HepG2 (cell line): ENCODE measurements around the gene FASLG. TPM values are rescaled to one million over a fixed set of nuclear protein-coding genes. Genes with fewer than 3 reads are reported as not detected.
"Not testable (repeated sequence)": the region's sequence is repeated elsewhere in the genome, so short reads cannot be mapped to it uniquely, and the experiment has no call there.

ENCODE experiments used
- ATAC-seq: fragments of 200-7000 bp; cut with Tn5 transposase; 3 replicates; pipeline ENCODE4 v1.9.1; 2020; ENCODE audit warnings: mild to moderate bottlenecking, moderate library complexity
- BruUV-seq: library from RNA; stranded (reverse); fragments of 400-500 nt; replicated peaks from 2 replicates; lab custom pipeline; 2021; lab: Mats Ljungman, UMichigan
- CTCF ChIA-PET: fragments of 300-600 bp; formaldehyde crosslinking; extraction: SDS; loops from one replicate; lab custom pipeline; 2021; ENCODE audit warnings: low total read pairs, inconsistent platforms, low intra/inter-chr PET ratio; lab: Yijun Ruan, JAX
- POLR2A ChIA-PET: fragments of 350-600 bp; sonication (Branson Sonifier 250); formaldehyde crosslinking; loops from one replicate; lab custom pipeline; 2020; ENCODE audit warnings: antibody characterized with exemption, inconsistent platforms; lab: Yijun Ruan, JAX
- DNase-seq: peaks from one replicate; pipeline ENCODE4 v3.0.0-alpha.2; 2015; ENCODE audit warnings: low spot score
- FAIRE-seq: peaks from 3 replicates; lab custom pipeline; 2011; peaks lifted over from hg19 to GRCh38; lab: Jason Lieb, UNC
- H2AFZ ChIP-seq: one replicate; pipeline ENCODE4 v1.6.1; 2011; ENCODE audit warnings: low read length, inconsistent platforms
- H3K27ac ChIP-seq: fragments of 300-600 bp; 3 replicates; pipeline ENCODE4 v1.8.0; 2011; ENCODE audit warnings: mixed run types, mild to moderate bottlenecking, mixed read lengths, low read length, inconsistent platforms; ENCODE audit not compliant: insufficient read depth; ENCODE audit errors: extremely low read length
- H3K27me3 ChIP-seq, 2 experiments: fragments of 200-600 bp in 1 of 2; 2 replicates in 1 of 2; 3 replicates in 1 of 2; pipeline versions ENCODE4 v1.6.0 to v1.8.0; 2011; ENCODE audit warnings: low read length in 2 of 2, mild to moderate bottlenecking in 2 of 2, moderate library complexity in 2 of 2, inconsistent platforms in 1 of 2; ENCODE audit not compliant: insufficient read depth in 2 of 2, control insufficient read depth in 1 of 2
- H3K36me3 ChIP-seq, 2 experiments: fragments of 200-600 bp in 1 of 2; replicated peaks in 1 of 2; 2 replicates in 1 of 2; 3 replicates in 1 of 2; pipeline versions ENCODE4 v1.5.1 to v1.8.0; 2011; ENCODE audit warnings: low read length in 2 of 2, inconsistent platforms in 1 of 2; ENCODE audit not compliant: insufficient read depth in 2 of 2, control insufficient read depth in 1 of 2
- H3K4me1 ChIP-seq: 2 replicates; pipeline ENCODE4 v1.5.1; 2012; ENCODE audit warnings: low read length, inconsistent platforms; ENCODE audit not compliant: insufficient read depth
- H3K4me2 ChIP-seq: 2 replicates; pipeline ENCODE4 v1.6.0; 2011; ENCODE audit warnings: low read depth, low read length, inconsistent platforms
- H3K4me3 ChIP-seq, 3 experiments: fragments of 200-600 bp in 1 of 3; sonication (generic), shearing (Covaris generic) in 1 of 3; replicated peaks in 1 of 3; 2 replicates each; pipeline ENCODE4 v1.5.1; 2011 to 2016; ENCODE audit warnings: low read length in 3 of 3, inconsistent platforms in 2 of 3, low read depth in 2 of 3, mild to moderate bottlenecking in 2 of 3, control low read depth in 1 of 3, mixed read lengths in 1 of 3; ENCODE audit not compliant: insufficient read depth in 1 of 3
- H3K79me2 ChIP-seq: one replicate; pipeline ENCODE4 v1.6.1; 2011; ENCODE audit warnings: low read length, inconsistent platforms; ENCODE audit not compliant: insufficient read depth
- H3K9ac ChIP-seq: 2 replicates; pipeline ENCODE4 v1.6.0; 2011; ENCODE audit warnings: mild to moderate bottlenecking, low read depth, low read length, inconsistent platforms; ENCODE audit not compliant: insufficient read depth
- H3K9me3 ChIP-seq: 2 replicates; pipeline ENCODE4 v1.5.1; 2012; ENCODE audit warnings: mild to moderate bottlenecking, low read length
- H4K20me1 ChIP-seq: 2 replicates; pipeline ENCODE4 v1.6.0; 2011; ENCODE audit warnings: inconsistent platforms, mild to moderate bottlenecking, low read length, moderate library complexity; ENCODE audit not compliant: insufficient read depth
- SETDB1 ChIP-seq: sonication (generic); formaldehyde crosslinking; IDR thresholded peaks from 2 replicates; pipeline ENCODE4 v1.5.1; 2020; ENCODE audit warnings: missing genetic modification reagents, mild to moderate bottlenecking, borderline replicate concordance
- ZFP37 ChIP-seq: sonication (generic); formaldehyde crosslinking; IDR thresholded peaks from 2 replicates; pipeline ENCODE4 v1.4.0; 2020; ENCODE audit warnings: missing genetic modification reagents, borderline replicate concordance
- WGBS: methylation state at CpG from one replicate; pipeline ENCODE4 v1.1.6; 2017; ENCODE audit warnings: low lambda C conversion rate; 5-methylcytosine and 5-hydroxymethylcytosine counted together
- in situ Hi-C: cut with HindIII; loops from 2 replicates; pipeline ENCODE4 v1.10.0; 2017; ENCODE audit warnings: low pct_unique_long_range_greater_than_20kb; ENCODE audit not compliant: extremely low pct_ligation_motif_present
- intact Hi-C: fragments of 100-400 bp; cut with micrococcal nuclease; formaldehyde crosslinking; loops from one replicate; pipeline ENCODE4 v1.10.0; 2022; ENCODE audit not compliant: unreplicated experiment
- polyA plus RNA-seq, 8 experiments: library from polyadenylated mRNA; depleted of rRNA in 3 of 8; stranded (reverse) in 7 of 8; unstranded in 1 of 8; fragments of >200 nt; fragmentation: Illumina TruSeq in 4 of 8; extraction: Trizol in 4 of 8; gene quantifications; 2 replicates each; pipeline versions ENCODE4 v1.2.1 to v1.2.3, GENCODE V29; 2011 to 2016; ENCODE audit warnings: low read depth in 4 of 8, missing spikeins in 1 of 8, mixed read lengths in 1 of 8; ENCODE audit not compliant: insufficient read depth in 1 of 8
- total RNA-seq, 5 experiments: library from RNA; depleted of rRNA; stranded (reverse); fragments of >200 nt; fragmentation: Illumina TruSeq; extraction: Trizol; gene quantifications; 2 replicates each; pipeline ENCODE4 v1.2.3, GENCODE V29; 2016; ENCODE audit warnings: low read depth in 1 of 5
- TF ChIP-seq, protein P1 (sequence below): IDR thresholded peaks from 2 replicates; pipeline ENCODE4 v1.6.1; 2016; ENCODE audit warnings: low read depth, control low read depth
- TF ChIP-seq, protein P2 (sequence below): sonication (generic); formaldehyde crosslinking; IDR thresholded peaks from 2 replicates; pipeline ENCODE4 v1.4.0; 2020; ENCODE audit warnings: missing genetic modification reagents; ENCODE audit errors: not compliant biosample characterization

Gene FASLG
- total and polyA plus RNA-seq, 2 of the 13 experiments (the other 11 are each of a cell fraction or from before 2014, with no cell fraction given) = 0.08 TPM; not detected in 1

DNA sequence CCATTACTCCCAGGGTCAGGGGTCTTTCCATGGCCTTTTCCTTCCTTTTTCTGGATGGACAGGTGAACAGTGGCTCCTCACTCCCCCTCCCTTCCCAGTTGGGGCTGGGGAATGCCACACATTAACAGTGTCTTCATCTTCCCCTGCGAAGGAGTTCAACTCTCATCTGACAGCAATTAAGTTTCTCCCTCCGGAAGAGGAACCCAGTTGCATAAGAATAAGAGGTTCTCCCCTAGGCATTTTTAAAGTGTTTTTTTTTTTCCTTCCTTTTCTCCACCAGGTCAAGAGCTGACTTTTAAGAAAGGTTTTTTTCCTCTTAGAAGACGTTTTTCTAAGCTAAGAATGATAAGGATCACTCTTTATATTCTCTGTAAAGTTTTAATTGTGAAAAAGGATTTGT lies 42.3 kb upstream of the FASLG start (continued):
- TF ChIP-seq, protein P1, sequence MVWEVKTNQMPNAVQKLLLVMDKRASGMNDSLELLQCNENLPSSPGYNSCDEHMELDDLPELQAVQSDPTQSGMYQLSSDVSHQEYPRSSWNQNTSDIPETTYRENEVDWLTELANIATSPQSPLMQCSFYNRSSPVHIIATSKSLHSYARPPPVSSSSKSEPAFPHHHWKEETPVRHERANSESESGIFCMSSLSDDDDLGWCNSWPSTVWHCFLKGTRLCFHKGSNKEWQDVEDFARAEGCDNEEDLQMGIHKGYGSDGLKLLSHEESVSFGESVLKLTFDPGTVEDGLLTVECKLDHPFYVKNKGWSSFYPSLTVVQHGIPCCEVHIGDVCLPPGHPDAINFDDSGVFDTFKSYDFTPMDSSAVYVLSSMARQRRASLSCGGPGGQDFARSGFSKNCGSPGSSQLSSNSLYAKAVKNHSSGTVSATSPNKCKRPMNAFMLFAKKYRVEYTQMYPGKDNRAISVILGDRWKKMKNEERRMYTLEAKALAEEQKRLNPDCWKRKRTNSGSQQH (CRISPR knock-in tag) = no peak
- TF ChIP-seq, protein P2, sequence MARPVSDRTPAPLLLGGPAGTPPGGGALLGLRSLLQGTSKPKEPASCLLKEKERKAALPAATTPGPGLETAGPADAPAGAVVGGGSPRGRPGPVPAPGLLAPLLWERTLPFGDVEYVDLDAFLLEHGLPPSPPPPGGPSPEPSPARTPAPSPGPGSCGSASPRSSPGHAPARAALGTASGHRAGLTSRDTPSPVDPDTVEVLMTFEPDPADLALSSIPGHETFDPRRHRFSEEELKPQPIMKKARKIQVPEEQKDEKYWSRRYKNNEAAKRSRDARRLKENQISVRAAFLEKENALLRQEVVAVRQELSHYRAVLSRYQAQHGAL (CRISPR knock-in tag) = no peak
- no peak for TF ChIP-seq ZFP37

DNA sequence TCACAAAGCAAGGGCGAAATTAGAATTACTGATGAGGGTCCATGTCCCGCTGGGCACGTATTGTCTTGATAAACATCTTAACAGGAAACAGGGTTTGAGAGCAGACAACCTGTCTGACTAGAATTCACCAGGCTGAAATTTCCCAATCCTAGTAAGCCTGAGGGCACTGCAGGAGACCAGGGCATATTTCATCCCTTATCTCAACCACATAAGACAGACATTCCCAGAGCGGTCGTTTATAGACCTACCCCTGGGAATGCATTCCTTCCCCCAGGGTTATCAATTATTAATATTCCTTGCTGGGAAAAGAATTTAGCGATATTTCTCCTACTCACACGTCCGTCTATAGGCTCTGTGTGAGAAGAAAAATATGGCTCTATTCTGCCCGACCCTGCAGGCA lies 38.3 kb upstream of the FASLG start:
- not testable (repeated sequence) for H3K27ac ChIP-seq
- peak; percentile 84; the same call in 1 of the 2 replicates for TF ChIP-seq SETDB1 (CRISPR knock-in tag)
- TF ChIP-seq, all 625 proteins: peak for 1; not testable (repeated sequence) for 624
- H2AFZ ChIP-seq, CTCF ChIA-PET, intact Hi-C loops, DNase-seq, H4K20me1 ChIP-seq, H3K4me1 ChIP-seq, BruUV-seq, FAIRE-seq, H3K79me2 ChIP-seq, H3K9ac ChIP-seq, POLR2A ChIA-PET, H3K4me2 ChIP-seq, H3K4me3 ChIP-seq, H3K27me3 ChIP-seq, in situ Hi-C loops, H3K36me3 ChIP-seq, ATAC-seq: not testable (repeated sequence)
- peaks cover 14% of the 10 kb centered on the region for H3K9me3 ChIP-seq
- 55% methylated on average over 9 of the region's 9 CpGs for WGBS
